Measurements from ENCODE around the gene FBXL13. TPM values are rescaled to one million over a fixed set of nuclear protein-coding genes. Genes with fewer than 3 reads are reported as not detected.

Gene FBXL13
- total and polyA plus RNA-seq, 11 donors, result 0.16 to 1.2 (median 0.41) TPM; not detected in 1

DNA sequence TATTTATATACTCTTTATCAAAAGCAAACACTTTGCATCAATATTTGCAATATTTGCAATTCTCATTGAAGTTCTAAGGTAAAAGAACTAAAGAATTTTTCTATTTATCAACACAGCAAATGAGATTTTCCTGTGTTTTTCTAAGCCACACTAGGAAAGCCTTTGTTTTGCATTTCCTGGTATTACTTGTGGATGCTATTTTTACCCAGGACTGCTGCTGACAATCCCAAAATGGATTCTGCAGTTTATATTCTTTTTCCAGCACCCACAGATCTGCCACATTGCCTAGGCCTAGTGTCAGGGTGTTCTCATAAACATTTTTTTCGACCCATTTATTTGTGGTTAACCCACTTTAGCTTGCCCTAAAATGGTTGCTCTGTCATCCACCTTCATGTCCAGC, 135.9 kb downstream of the FBXL13 start:
- peak overlapping the region; percentile 6 to 80 (median 65) for H3K27ac ChIP-seq
- ATAC-seq (no peak), DNase-seq (no peak)
- peaks cover 0 to 4% (median 0%) of the 10 kb centered on the region in 9 donors for H3K36me3 ChIP-seq
- intact Hi-C loops (cut with DNase I), result no loop called here
- 57 to 68% (median 60%) methylated on average over 1 of the region's 1 CpG for WGBS, 4 donors
- no peak overlapping the region for H3K4me3 ChIP-seq
- TF ChIP-seq, protein P1, sequence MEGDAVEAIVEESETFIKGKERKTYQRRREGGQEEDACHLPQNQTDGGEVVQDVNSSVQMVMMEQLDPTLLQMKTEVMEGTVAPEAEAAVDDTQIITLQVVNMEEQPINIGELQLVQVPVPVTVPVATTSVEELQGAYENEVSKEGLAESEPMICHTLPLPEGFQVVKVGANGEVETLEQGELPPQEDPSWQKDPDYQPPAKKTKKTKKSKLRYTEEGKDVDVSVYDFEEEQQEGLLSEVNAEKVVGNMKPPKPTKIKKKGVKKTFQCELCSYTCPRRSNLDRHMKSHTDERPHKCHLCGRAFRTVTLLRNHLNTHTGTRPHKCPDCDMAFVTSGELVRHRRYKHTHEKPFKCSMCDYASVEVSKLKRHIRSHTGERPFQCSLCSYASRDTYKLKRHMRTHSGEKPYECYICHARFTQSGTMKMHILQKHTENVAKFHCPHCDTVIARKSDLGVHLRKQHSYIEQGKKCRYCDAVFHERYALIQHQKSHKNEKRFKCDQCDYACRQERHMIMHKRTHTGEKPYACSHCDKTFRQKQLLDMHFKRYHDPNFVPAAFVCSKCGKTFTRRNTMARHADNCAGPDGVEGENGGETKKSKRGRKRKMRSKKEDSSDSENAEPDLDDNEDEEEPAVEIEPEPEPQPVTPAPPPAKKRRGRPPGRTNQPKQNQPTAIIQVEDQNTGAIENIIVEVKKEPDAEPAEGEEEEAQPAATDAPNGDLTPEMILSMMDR (IDR thresholded peaks at IDR 0.05), result no peak
- TF ChIP-seq POLR2A (IDR thresholded peaks at IDR 0.05), result no peak
- peaks cover 0 to 54% (median 39%) of the 10 kb centered on the region in 12 donors for H3K4me1 ChIP-seq
- H3K27me3 ChIP-seq, result no peaks in the 10 kb centered on the region
- H3K9me3 ChIP-seq, result no peaks in the 10 kb centered on the region

DNA sequence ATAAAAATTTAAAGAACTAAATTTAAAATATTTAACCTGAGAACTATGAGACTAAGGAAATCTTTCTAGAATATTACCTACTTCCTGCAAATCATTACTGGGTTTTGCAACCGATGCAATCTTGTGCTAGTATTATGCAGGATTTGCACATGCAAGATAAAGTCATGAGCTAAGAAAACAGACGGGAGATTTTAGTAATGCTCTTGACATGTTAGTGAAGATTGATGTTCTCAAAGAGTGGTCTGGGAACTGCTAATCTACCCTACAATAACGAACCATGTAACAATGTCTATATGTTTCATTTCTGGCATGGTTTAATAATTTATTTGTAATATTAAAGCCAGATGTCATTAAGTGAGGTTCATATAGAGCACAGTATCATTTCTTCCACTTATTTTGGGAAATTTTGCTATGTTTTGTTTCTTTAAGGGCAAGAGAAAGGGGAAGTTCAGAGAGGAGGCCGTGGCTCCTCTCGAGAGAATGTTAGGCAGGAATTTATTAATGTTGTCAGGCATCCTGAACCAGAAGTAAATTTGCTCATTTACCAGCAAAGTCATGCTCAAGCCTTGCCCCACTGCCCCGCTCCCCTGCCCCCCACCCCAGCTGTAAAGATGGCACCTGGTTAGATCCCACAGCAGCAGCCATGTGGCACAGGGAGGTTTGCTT, 139.0 kb downstream of the FBXL13 start:
- intact Hi-C loops (cut with DNase I), result no loop called here
- no peaks in the 10 kb centered on the region for H3K9me3 ChIP-seq
- ATAC-seq (no peak), DNase-seq (no peak)
- peaks cover 0 to 52% (median 39%) of the 10 kb centered on the region in 12 donors for H3K4me1 ChIP-seq
- H3K27me3 ChIP-seq, result no peaks in the 10 kb centered on the region
- WGBS, 4 donors, result 57 to 66% (median 61%) methylated on average over 6 of the region's 6 CpGs
- peak overlapping the region in 1 of 12 donors; percentile 46 for H3K27ac ChIP-seq
- TF ChIP-seq POLR2A (IDR thresholded peaks at IDR 0.05), result no peak
- TF ChIP-seq, protein P1 (IDR thresholded peaks at IDR 0.05), result no peak
- peak overlapping the region in 5 of 12 donors; percentile 13 to 32 (median 26) for H3K4me3 ChIP-seq
- peaks cover 0 to 4% (median 0%) of the 10 kb centered on the region in 9 donors for H3K36me3 ChIP-seq

DNA sequence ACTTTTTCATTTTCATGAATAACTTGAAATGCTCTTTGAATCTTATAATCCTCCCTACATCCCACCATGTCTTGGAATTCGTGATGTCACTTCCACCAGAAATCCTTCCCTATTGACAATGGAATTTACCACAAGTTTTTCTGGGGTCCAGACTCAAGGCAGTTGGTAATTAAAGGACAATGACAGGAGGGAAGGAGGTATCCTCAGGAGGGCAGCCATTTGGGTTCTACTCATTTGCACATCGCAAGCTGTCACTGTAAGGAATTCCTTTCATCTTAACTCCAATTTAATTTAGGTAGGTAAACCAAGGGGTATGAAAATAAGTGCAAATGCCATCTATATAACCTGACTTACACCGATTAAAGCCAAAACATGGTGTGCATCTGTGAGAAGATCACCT, 139.9 kb downstream of the FBXL13 start:
- H3K27me3 ChIP-seq, result no peaks in the 10 kb centered on the region
- H3K27ac ChIP-seq, result peak overlapping the region in 9 of 12 donors; percentile 19 to 83 (median 63)
- DNase-seq (no peak), ATAC-seq (no peak)
- H3K36me3 ChIP-seq, result no peaks in the 10 kb centered on the region
- peak overlapping the region in 6 of 12 donors; percentile 4 to 32 (median 20) for H3K4me3 ChIP-seq
- intact Hi-C loops (cut with DNase I), result no loop called here
- TF ChIP-seq, protein P1 (IDR thresholded peaks at IDR 0.05), result no peak
- TF ChIP-seq POLR2A (IDR thresholded peaks at IDR 0.05), result no peak
- H3K4me1 ChIP-seq, result peaks cover 0 to 52% (median 39%) of the 10 kb centered on the region in 12 donors
- no peaks in the 10 kb centered on the region for H3K9me3 ChIP-seq
- 57 to 70% (median 64%) methylated on average over 3 of the region's 3 CpGs for WGBS, 4 donors

DNA sequence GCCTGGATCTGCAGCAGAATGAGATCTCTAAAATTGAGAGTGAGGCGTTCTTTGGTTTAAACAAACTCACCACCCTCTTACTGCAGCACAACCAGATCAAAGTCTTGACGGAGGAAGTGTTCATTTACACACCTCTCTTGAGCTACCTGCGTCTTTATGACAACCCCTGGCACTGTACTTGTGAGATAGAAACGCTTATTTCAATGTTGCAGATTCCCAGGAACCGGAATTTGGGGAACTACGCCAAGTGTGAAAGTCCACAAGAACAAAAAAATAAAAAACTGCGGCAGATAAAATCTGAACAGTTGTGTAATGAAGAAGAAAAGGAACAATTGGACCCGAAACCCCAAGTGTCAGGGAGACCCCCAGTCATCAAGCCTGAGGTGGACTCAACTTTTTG, 140.4 kb downstream of the FBXL13 start:
- WGBS, 4 donors, result 74 to 81% (median 75%) methylated on average over 8 of the region's 8 CpGs
- Histone ChIP-seq H3K36me3 (no peaks in the 10 kb centered on the region), H3K4me3 (peak overlapping the region in 3 of 12 donors; percentile 26 to 32 (median 31)), H3K27ac (peak overlapping the region; percentile 23 to 83 (median 62)), H3K27me3 (no peaks in the 10 kb centered on the region), H3K9me3 (no peaks in the 10 kb centered on the region), H3K4me1 (peaks cover 0 to 47% (median 35%) of the 10 kb centered on the region in 12 donors)
- DNase-seq (no peak), ATAC-seq (peak in 1 of 4 donors; percentile 13)
- no peak for TF ChIP-seq POLR2A (IDR thresholded peaks at IDR 0.05)
- TF ChIP-seq, protein P1 (IDR thresholded peaks at IDR 0.05), result no peak
- intact Hi-C loops (cut with DNase I), result no loop called here
